Glomerular endothelial cell (primary cell): ENCODE results near the gene MAD1L1. TPM values are rescaled to one million over a fixed set of nuclear protein-coding genes. Genes with fewer than 3 reads are reported as not detected.

Source experiments
- DNase-seq: peaks from one replicate; pipeline ENCODE4 v3.0.0-alpha.2; 2011; ENCODE audit warnings: low read depth, low spot score; ENCODE audit errors: extremely low read depth
- total RNA-seq: library from RNA; depleted of rRNA; stranded (reverse); fragments of >200 nt; gene quantifications from 2 replicates; pipeline ENCODE4 v1.2.3, GENCODE V29; 2015

MAD1L1 gene
- total RNA-seq, 1 donor from 2014 or later, result 59.4 TPM

GRCh38 chr7:2108071-2108455 lies 124.7 kb downstream of the MAD1L1 start:
- no peak for DNase-seq

- DNase-seq, result no peak
These were observed 125.2 kb downstream of the MAD1L1 start for GRCh38 chr7:2107386-2108070.

- no peak for DNase-seq
These were observed 125.8 kb downstream of the MAD1L1 start for GRCh38 chr7:2106924-2107323.

GRCh38 chr7:2106440-2106839 lies 126.3 kb downstream of the MAD1L1 start:
- DNase-seq, result no peak

GRCh38 chr7:2105917-2106316 lies 126.8 kb downstream of the MAD1L1 start:
- DNase-seq, result no peak

GRCh38 chr7:2105280-2105679 lies 127.5 kb downstream of the MAD1L1 start:
- DNase-seq, result no peak

GRCh38 chr7:2104716-2105115 lies 128.0 kb downstream of the MAD1L1 start:
- no peak for DNase-seq

- no peak for DNase-seq
These were observed 128.5 kb downstream of the MAD1L1 start for GRCh38 chr7:2104107-2104710.

GRCh38 chr7:2103071-2103898 lies 129.5 kb downstream of the MAD1L1 start:
- no peak for DNase-seq

- no peak for DNase-seq
These were observed 130.4 kb downstream of the MAD1L1 start for GRCh38 chr7:2102375-2102723.

- DNase-seq, result no peak
These were observed 130.9 kb downstream of the MAD1L1 start for GRCh38 chr7:2101630-2102374.

GRCh38 chr7:2100278-2101208 lies 132.2 kb downstream of the MAD1L1 start:
- DNase-seq, result no peak

GRCh38 chr7:2099048-2099957 lies 133.4 kb downstream of the MAD1L1 start:
- no peak for DNase-seq

GRCh38 chr7:2098496-2098895 lies 134.2 kb downstream of the MAD1L1 start:
- DNase-seq, result no peak

GRCh38 chr7:2098056-2098455 lies 134.7 kb downstream of the MAD1L1 start:
- no peak for DNase-seq

- DNase-seq, result no peak
These were observed 135.3 kb downstream of the MAD1L1 start for GRCh38 chr7:2097492-2097891.

- DNase-seq, result no peak
These were observed 135.9 kb downstream of the MAD1L1 start for GRCh38 chr7:2096692-2097387.

GRCh38 chr7:2095436-2095835 lies 137.3 kb downstream of the MAD1L1 start:
- DNase-seq, result no peak
